ENCODE data around the gene BMS1.
"Not testable (repeated sequence)": the region's sequence is repeated elsewhere in the genome, so short reads cannot be mapped to it uniquely, and the experiment has no call there.

Gene BMS1

DNA sequence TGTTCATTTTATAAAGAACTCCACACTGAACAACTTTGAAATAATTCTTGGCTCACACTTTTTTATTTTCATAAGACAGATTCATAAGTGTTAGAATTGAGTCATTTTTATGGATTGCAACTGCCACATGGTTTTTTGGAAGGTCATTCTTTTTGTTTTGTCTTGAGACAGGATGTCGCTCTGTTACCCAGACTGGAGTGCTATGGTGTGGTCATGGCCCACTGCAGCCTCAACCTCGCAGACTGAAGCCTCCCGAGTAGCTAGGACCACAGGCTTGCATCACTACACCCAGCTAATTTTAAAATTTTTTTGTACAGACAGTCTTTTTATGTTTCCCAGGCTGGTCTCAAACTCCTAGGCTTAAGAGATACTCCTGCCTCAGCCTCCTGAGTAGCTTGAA lies 20.3 kb downstream of the BMS1 start:
- Mint-ChIP-seq H3K9me3 (peaks cover 3% of the 10 kb centered on the region), H3K27me3 (ENCODE audit: low read depth) (no peaks in the 10 kb centered on the region), H3K4me1 (no peaks in the 10 kb centered on the region), H3K36me3 (ENCODE audit: low read depth) (peaks cover 87% of the 10 kb centered on the region), H3K4me3 (no peak overlapping the region), H3K27ac (no peak overlapping the region)
- TF ChIP-seq, protein P1, sequence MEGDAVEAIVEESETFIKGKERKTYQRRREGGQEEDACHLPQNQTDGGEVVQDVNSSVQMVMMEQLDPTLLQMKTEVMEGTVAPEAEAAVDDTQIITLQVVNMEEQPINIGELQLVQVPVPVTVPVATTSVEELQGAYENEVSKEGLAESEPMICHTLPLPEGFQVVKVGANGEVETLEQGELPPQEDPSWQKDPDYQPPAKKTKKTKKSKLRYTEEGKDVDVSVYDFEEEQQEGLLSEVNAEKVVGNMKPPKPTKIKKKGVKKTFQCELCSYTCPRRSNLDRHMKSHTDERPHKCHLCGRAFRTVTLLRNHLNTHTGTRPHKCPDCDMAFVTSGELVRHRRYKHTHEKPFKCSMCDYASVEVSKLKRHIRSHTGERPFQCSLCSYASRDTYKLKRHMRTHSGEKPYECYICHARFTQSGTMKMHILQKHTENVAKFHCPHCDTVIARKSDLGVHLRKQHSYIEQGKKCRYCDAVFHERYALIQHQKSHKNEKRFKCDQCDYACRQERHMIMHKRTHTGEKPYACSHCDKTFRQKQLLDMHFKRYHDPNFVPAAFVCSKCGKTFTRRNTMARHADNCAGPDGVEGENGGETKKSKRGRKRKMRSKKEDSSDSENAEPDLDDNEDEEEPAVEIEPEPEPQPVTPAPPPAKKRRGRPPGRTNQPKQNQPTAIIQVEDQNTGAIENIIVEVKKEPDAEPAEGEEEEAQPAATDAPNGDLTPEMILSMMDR (IDR thresholded peaks at IDR 0.05; ENCODE audit: unreplicated experiment in 3 of 3), result no peak

DNA sequence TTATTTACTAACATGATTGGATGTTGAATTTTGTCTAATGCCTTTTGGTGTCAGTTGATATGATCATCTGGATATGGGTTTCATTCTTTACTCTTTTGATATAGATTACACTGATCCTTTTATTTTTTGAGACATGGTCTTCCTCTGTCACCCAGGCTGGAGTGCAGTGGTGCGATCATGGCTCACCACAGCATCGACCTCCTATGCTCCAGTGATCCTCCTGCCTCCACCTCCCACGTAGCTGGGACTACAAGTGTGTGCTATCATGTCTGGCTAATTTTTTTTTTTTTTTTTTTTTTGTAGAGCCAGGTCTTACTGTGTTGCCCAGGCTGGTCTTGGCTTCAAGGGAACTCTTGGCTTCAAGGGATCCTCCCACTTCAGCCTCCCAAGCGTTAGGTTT lies 27.1 kb downstream of the BMS1 start:
- no peak overlapping the region for H3K27ac Mint-ChIP-seq

DNA sequence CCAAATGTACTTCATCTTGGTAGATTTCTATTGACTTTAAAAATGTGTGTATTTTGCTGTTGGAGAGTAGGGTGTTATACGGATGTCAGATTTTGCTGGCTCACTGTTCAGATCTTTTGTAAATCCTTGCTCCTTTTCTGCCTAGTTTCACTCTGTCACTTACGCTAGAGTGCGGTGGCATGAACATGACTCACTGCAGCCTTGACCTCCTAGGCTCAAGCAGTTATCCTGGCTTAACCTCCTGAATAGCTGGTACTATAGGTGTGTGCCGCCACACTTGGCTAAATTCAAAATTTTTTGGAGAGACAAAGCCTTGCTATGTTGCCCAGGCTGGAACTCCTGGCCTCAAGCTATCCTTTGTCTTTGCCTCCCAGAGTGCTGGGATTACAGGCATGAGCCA lies 29.4 kb downstream of the BMS1 start:
- peaks cover 92% of the 10 kb centered on the region for H3K36me3 Mint-ChIP-seq (ENCODE audit: low read depth)
- H3K27me3 Mint-ChIP-seq (ENCODE audit: low read depth), result no peaks in the 10 kb centered on the region
- H3K4me3 Mint-ChIP-seq, result no peak overlapping the region
- H3K4me1 Mint-ChIP-seq, result no peaks in the 10 kb centered on the region
- no peak overlapping the region for H3K27ac Mint-ChIP-seq
- H3K9me3 Mint-ChIP-seq, result peaks cover 24% of the 10 kb centered on the region
- TF ChIP-seq, protein P1 (IDR thresholded peaks at IDR 0.05; ENCODE audit: unreplicated experiment in 3 of 3), result no peak

More for the DNA sequence above, 27.1 kb downstream of the BMS1 start:
- TF ChIP-seq, protein P1 (IDR thresholded peaks at IDR 0.05; ENCODE audit: unreplicated experiment in 3 of 3), result no peak
- Mint-ChIP-seq H3K36me3 (ENCODE audit: low read depth) (peaks cover 92% of the 10 kb centered on the region), H3K27me3 (ENCODE audit: low read depth) (no peaks in the 10 kb centered on the region), H3K4me1 (no peaks in the 10 kb centered on the region), H3K4me3 (no peak overlapping the region), H3K9me3 (peaks cover 23% of the 10 kb centered on the region)

DNA sequence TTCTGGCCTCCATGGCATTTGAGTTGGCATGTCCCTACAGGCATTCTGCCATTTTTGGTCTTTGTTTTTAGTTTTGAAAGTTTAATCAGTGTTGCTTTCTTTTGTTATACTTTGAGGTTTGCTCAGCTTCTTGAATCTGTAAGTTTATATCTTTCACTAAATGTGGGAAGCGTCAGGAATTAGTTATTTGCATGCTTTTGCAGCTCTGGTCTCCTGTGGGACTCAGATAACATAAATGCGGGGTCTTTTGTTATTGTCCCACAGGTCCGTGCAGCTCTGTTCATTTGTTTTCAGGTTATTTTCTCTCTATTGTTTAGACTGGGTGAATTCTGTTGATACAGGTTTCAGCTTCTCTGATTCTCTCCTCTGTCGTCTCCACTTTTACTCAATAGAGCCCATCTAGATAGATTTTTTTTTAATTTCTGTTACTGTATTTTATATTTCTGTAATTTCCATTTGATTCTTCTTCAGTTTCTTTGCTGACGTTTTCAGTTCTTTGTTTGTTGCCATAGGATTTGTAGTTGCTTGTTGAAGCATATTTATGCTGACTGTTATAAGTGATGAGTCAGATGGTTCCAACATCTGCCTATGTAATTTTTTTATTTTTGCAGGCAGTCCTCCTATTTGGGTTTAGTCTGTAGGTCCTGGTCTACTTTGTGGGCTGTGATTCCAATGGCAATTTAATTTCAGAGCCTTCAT lies 31.5 kb downstream of the BMS1 start:
- not testable (repeated sequence) for H3K27me3 Mint-ChIP-seq (ENCODE audit: low read depth); H3K4me1 Mint-ChIP-seq; H3K4me3 Mint-ChIP-seq; H3K27ac Mint-ChIP-seq
- Mint-ChIP-seq H3K36me3 (ENCODE audit: low read depth) (peaks cover 92% of the 10 kb centered on the region), H3K9me3 (peaks cover 22% of the 10 kb centered on the region)

DNA sequence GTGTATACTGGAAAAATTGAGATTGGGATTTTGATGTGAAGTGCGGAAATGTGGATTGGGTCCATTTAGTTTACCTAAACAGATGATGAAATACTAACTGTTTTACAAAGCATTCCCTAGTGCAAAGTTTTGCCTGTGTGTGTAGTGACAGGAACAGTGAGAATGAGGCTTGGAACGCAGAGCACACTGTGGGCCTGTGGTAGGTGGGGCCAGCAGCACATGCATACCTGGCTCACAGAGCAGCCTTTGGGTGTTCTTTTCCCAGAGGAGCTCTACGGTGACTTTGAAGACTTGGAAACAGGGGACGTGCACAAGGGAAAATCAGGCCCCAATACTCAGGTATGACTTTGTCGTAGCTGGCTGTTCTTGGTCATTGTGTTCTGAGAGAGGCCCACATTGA lies 33.7 kb downstream of the BMS1 start:
- H3K4me1 Mint-ChIP-seq; H3K4me3 Mint-ChIP-seq; H3K27me3 Mint-ChIP-seq (ENCODE audit: low read depth); H3K27ac Mint-ChIP-seq: not testable (repeated sequence)
- H3K9me3 Mint-ChIP-seq, result peaks cover 22% of the 10 kb centered on the region
- H3K36me3 Mint-ChIP-seq (ENCODE audit: low read depth), result peaks cover 89% of the 10 kb centered on the region

DNA sequence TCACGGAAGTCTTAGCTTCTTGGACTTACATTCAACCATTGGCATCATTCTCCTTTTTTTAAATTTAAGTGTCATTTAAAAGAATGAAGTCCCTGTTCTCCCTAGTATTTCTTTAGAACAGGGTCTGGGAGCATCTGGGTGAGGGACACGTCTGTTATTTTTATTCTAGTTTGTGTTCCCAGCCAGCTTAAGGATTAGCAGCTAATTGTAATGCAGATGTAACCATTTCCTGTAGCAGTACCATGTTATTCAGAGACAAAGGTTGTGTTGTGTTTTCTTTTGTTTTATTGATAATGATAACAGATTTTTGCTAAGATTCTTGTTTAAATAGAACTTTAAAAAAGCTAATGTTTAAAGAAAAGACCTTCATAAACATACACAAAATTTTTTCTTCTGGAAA lies 34.3 kb downstream of the BMS1 start:
- Mint-ChIP-seq H3K9me3 (peaks cover 22% of the 10 kb centered on the region), H3K4me1 (no peaks in the 10 kb centered on the region), H3K27ac (no peak overlapping the region)

DNA sequence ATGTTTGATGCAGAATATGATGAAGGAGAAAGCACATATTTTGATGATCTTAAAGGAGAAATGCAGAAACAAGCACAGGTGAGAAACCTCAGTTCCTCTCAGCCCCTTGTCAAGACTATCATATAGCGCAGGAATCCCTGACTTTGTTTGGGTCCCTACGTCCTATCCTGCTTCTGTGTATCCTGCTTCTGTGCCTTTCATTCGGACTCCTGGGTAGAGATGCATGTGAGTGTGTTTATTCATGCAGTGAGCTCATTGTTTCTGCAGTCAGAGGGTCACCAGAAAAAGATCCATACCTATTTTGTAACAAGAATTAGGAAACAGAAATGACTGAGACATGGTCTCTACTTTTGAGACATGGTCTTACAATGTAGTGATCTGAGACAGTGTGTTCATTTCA lies 34.8 kb downstream of the BMS1 start:
- H3K4me1 Mint-ChIP-seq; H3K27ac Mint-ChIP-seq; H3K4me3 Mint-ChIP-seq; H3K27me3 Mint-ChIP-seq (ENCODE audit: low read depth): not testable (repeated sequence)
- peaks cover 84% of the 10 kb centered on the region for H3K36me3 Mint-ChIP-seq (ENCODE audit: low read depth)
- peaks cover 21% of the 10 kb centered on the region for H3K9me3 Mint-ChIP-seq

More for the DNA sequence above, 34.3 kb downstream of the BMS1 start:
- H3K36me3 Mint-ChIP-seq (ENCODE audit: low read depth), result peaks cover 86% of the 10 kb centered on the region
- H3K27me3 Mint-ChIP-seq (ENCODE audit: low read depth), result no peaks in the 10 kb centered on the region
- no peak overlapping the region for H3K4me3 Mint-ChIP-seq
- TF ChIP-seq, protein P1 (IDR thresholded peaks at IDR 0.05; ENCODE audit: unreplicated experiment in 3 of 3), result no peak

DNA sequence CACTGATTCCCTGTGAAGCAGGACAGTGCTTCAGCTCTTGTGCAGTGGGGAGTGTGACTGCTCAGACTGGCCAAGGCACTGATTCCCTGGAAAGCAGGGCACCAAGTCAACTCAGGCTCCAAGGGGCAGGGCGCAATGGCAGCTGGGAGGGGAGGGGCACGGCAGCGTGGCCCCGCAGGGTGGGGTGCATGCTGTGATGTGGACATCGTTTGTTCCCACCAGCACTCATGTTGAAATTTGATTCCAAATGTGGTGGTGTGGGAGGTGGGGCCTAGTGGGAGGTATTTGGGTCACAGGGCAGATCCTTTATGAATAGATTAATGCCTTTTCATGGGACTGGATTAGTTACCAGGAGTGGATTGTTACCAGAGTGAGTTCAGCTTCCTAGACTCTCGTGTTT lies 44.2 kb downstream of the BMS1 start:
- H3K4me1 Mint-ChIP-seq; H3K4me3 Mint-ChIP-seq; H3K27ac Mint-ChIP-seq; H3K27me3 Mint-ChIP-seq (ENCODE audit: low read depth): not testable (repeated sequence)
- Mint-ChIP-seq H3K36me3 (ENCODE audit: low read depth) (peaks cover 82% of the 10 kb centered on the region), H3K9me3 (peaks cover 18% of the 10 kb centered on the region)

Data from nephron (organoid).